WERI-Rb-1 (cell line): ENCODE data around the gene TIMMDC1.

Experiments used
- DNase-seq: peaks from one replicate; pipeline ENCODE4 v3.0.0-alpha.2; 2020
- H3K27ac ChIP-seq: fragments of 250-450 bp; sonication (Bioruptor Pico); 2 replicates; pipeline ENCODE4 v1.5.1; 2020; ENCODE audit warnings: mild to moderate bottlenecking, moderate library complexity
- H3K27me3 ChIP-seq: fragments of 250-450 bp; sonication (Bioruptor Pico); 2 replicates; pipeline ENCODE4 v1.5.1; 2021; ENCODE audit warnings: mild to moderate bottlenecking, low read depth, moderate library complexity; ENCODE audit not compliant: insufficient read depth, severe bottlenecking
- H3K36me3 ChIP-seq: fragments of 250-450 bp; sonication (Bioruptor Pico); 2 replicates; pipeline ENCODE4 v1.5.1; 2020; ENCODE audit warnings: mild to moderate bottlenecking, moderate library complexity
- H3K4me3 ChIP-seq: 2 replicates; pipeline ENCODE4 v1.5.1; 2011; ENCODE audit warnings: low read depth, mild to moderate bottlenecking, control low read depth, low read length
- H3K9me3 ChIP-seq: fragments of 250-450 bp; sonication (Bioruptor Pico); 2 replicates; pipeline ENCODE4 v1.5.1; 2021; ENCODE audit warnings: mild to moderate bottlenecking, moderate library complexity; ENCODE audit not compliant: severe bottlenecking
- TF ChIP-seq, protein P1 (sequence below): IDR thresholded peaks from 2 replicates; pipeline ENCODE4 v1.5.1; 2011; ENCODE audit warnings: low read depth, mild to moderate bottlenecking, control low read depth, inconsistent platforms, low read length

The TIMMDC1 gene

GRCh38 chr3:119498186-119499011, at the start of gene TIMMDC1:
TSS of gene TIMMDC1 (plus strand) at chr3:119498547. CDS start at chr3:119498734, 187 bp downstream.
- Histone ChIP-seq H3K27me3 (no peaks in the 10 kb centered on the region), H3K27ac (peak within 1 kb of the TSS; percentile 80), H3K4me3 (peak within 1 kb of the TSS; percentile 99), H3K36me3 (no peaks in the 10 kb centered on the region), H3K9me3 (no peaks in the 10 kb centered on the region)
- TF ChIP-seq, protein P1, sequence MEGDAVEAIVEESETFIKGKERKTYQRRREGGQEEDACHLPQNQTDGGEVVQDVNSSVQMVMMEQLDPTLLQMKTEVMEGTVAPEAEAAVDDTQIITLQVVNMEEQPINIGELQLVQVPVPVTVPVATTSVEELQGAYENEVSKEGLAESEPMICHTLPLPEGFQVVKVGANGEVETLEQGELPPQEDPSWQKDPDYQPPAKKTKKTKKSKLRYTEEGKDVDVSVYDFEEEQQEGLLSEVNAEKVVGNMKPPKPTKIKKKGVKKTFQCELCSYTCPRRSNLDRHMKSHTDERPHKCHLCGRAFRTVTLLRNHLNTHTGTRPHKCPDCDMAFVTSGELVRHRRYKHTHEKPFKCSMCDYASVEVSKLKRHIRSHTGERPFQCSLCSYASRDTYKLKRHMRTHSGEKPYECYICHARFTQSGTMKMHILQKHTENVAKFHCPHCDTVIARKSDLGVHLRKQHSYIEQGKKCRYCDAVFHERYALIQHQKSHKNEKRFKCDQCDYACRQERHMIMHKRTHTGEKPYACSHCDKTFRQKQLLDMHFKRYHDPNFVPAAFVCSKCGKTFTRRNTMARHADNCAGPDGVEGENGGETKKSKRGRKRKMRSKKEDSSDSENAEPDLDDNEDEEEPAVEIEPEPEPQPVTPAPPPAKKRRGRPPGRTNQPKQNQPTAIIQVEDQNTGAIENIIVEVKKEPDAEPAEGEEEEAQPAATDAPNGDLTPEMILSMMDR: no peak
- DNase-seq: peak; percentile 97

DNA sequence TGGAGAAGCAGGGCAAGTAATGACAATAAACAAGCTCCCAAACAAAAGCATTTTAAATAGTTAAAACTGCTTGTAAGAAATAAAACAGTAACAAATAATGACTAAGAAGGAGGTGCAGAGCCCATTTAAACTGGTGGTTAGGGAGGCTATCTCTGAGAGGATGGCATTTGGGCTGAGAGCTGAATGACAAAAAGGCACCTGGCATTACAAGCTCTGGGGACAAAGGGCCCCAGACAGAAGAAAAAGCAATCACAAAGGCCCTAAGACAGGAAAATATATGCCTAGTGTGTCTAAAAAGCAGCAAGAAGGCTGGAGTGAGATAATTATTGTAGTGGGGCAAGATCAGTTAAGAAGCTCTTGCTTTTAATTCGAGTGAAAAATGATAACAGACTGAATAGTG, 44.5 kb upstream of the TIMMDC1 start:
- H3K27ac ChIP-seq: no peak overlapping the region
- DNase-seq: no peak
- H3K9me3 ChIP-seq: no peaks in the 10 kb centered on the region
- H3K4me3 ChIP-seq: no peak overlapping the region
- H3K36me3 ChIP-seq: peaks cover 68% of the 10 kb centered on the region
- H3K27me3 ChIP-seq: no peaks in the 10 kb centered on the region
- TF ChIP-seq, protein P1: no peak

- DNase-seq: no peak
- H3K4me3 ChIP-seq: no peak overlapping the region
- H3K36me3 ChIP-seq: peaks cover 79% of the 10 kb centered on the region
- TF ChIP-seq, protein P1: no peak
- no peaks in the 10 kb centered on the region for H3K9me3 ChIP-seq
- H3K27ac ChIP-seq: no peak overlapping the region
- no peaks in the 10 kb centered on the region for H3K27me3 ChIP-seq
These were observed 41.9 kb upstream of the TIMMDC1 start for GRCh38 chr3:119456469-119456868.

DNA sequence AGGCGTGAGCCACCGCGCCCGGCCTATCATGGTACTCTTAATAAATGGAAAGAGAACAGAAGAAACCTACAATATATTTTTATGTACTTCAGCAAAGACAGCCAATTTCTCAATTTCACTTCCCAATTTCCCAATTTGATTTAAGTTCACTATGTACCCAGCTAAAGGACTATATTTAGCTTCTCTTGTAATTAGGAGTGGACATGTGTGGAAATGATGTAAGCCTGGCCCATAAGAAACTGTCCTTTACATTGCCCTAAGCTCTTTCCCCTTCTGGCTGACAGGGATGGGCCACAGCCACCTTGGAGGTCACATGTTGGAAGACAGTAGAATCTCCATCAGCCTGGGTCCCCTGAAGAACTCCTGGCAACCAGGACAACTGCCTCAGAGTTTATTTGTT, 41.1 kb upstream of the TIMMDC1 start:
- H3K36me3 ChIP-seq: peaks cover 81% of the 10 kb centered on the region
- no peaks in the 10 kb centered on the region for H3K27me3 ChIP-seq
- H3K4me3 ChIP-seq: no peak overlapping the region
- H3K9me3 ChIP-seq: no peaks in the 10 kb centered on the region
- H3K27ac ChIP-seq: no peak overlapping the region
- no peak for DNase-seq
- TF ChIP-seq, protein P1: no peak

- H3K27me3 ChIP-seq: no peaks in the 10 kb centered on the region
- TF ChIP-seq, protein P1: no peak
- peak within 1 kb of the TSS; percentile 80 for H3K4me3 ChIP-seq
- no peaks in the 10 kb centered on the region for H3K9me3 ChIP-seq
- DNase-seq: peak; percentile 99
- peak within 1 kb of the TSS; percentile 75 for H3K27ac ChIP-seq
- peaks cover 32% of the 10 kb centered on the region for H3K36me3 ChIP-seq
These were observed 34.9 kb upstream of the TIMMDC1 start, which contains the start of gene TMEM39A for GRCh38 chr3:119463171-119464169. TSS of gene TMEM39A (minus strand) at chr3:119463615. CDS start at chr3:119462074, 1,541 bp downstream.
